Measurements from ENCODE around the gene PLCB2. TPM values are rescaled to one million over a fixed set of nuclear protein-coding genes. Genes with fewer than 3 reads are reported as not detected.

PLCB2 gene
- total RNA-seq, 1 donor, result 0.27 TPM

GRCh38 chr15:40255033-40255432, 52.7 kb downstream of the PLCB2 start:
- no peak for TF ChIP-seq CTCF (IDR thresholded peaks at IDR 0.05; ENCODE audit: insufficient read depth, low read length)
- DNase-seq (ENCODE audit: low read depth), result no peak
- no peak overlapping the region for H3K4me3 ChIP-seq (ENCODE audit: low read depth, low read length)

GRCh38 chr15:40254452-40254851, 53.3 kb downstream of the PLCB2 start:
- no peak for TF ChIP-seq CTCF (IDR thresholded peaks at IDR 0.05; ENCODE audit: insufficient read depth, low read length)
- no peak overlapping the region for H3K4me3 ChIP-seq (ENCODE audit: low read depth, low read length)
- DNase-seq (ENCODE audit: low read depth), result no peak

- DNase-seq (ENCODE audit: low read depth), result no peak
- TF ChIP-seq CTCF (IDR thresholded peaks at IDR 0.05; ENCODE audit: insufficient read depth, low read length), result no peak
- H3K4me3 ChIP-seq (ENCODE audit: low read depth, low read length), result peak overlapping the region; percentile 58
Observed at GRCh38 chr15:40253167-40253790, 54.5 kb downstream of the PLCB2 start.

- H3K4me3 ChIP-seq (ENCODE audit: low read depth, low read length), result peak overlapping the region; percentile 58
- no peak for DNase-seq (ENCODE audit: low read depth)
- TF ChIP-seq CTCF (IDR thresholded peaks at IDR 0.05; ENCODE audit: insufficient read depth, low read length), result no peak
Observed at GRCh38 chr15:40252438-40253166, 55.1 kb downstream of the PLCB2 start.

GRCh38 chr15:40252141-40252437, 55.6 kb downstream of the PLCB2 start:
- DNase-seq (ENCODE audit: low read depth), result no peak
- no peak overlapping the region for H3K4me3 ChIP-seq (ENCODE audit: low read depth, low read length)
- no peak for TF ChIP-seq CTCF (IDR thresholded peaks at IDR 0.05; ENCODE audit: insufficient read depth, low read length)

GRCh38 chr15:40251486-40252140, 56.1 kb downstream of the PLCB2 start:
- no peak overlapping the region for H3K4me3 ChIP-seq (ENCODE audit: low read depth, low read length)
- no peak for DNase-seq (ENCODE audit: low read depth)
- TF ChIP-seq CTCF (IDR thresholded peaks at IDR 0.05; ENCODE audit: insufficient read depth, low read length), result no peak
